GM12864 (cell line): ENCODE measurements around the gene SPATA6.
"Not testable (repeated sequence)": the region's sequence is repeated elsewhere in the genome, so short reads cannot be mapped to it uniquely, and the experiment has no call there.

Source experiments
- DNase-seq: peaks from one replicate; pipeline ENCODE4 v3.0.0-alpha.2; 2011; ENCODE audit warnings: low read depth
- H3K4me3 ChIP-seq: 2 replicates; pipeline ENCODE4 v1.5.1; 2011; ENCODE audit warnings: mild to moderate bottlenecking, low read depth, low read length, control low read depth
- TF ChIP-seq, protein P1 (sequence below): IDR thresholded peaks from 2 replicates; pipeline ENCODE4 v1.5.1; 2011; ENCODE audit warnings: low read depth, mild to moderate bottlenecking, moderate library complexity, low read length, control low read depth, inconsistent platforms; ENCODE audit errors: missing control alignments

SPATA6 gene

DNA sequence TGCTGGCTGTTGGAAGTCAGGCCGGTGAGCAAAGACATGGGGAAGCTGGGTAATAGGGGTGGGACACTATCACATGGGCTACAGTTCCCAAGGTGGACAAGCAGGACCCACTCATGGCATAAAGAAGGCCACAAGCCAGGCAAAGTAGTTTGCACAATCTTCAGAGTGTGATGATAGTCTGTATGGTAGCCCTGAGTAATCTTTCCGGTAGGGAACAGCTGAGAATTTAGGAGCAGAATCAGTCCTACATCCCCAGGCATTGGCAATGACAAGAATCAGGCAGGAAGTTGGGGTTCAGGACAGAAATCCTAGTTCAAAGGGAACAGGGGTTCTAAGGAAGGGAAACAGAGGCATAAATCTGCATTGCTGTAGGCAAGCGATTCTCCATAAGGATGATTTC lies 23.9 kb upstream of the SPATA6 start:
- TF ChIP-seq, protein P1, sequence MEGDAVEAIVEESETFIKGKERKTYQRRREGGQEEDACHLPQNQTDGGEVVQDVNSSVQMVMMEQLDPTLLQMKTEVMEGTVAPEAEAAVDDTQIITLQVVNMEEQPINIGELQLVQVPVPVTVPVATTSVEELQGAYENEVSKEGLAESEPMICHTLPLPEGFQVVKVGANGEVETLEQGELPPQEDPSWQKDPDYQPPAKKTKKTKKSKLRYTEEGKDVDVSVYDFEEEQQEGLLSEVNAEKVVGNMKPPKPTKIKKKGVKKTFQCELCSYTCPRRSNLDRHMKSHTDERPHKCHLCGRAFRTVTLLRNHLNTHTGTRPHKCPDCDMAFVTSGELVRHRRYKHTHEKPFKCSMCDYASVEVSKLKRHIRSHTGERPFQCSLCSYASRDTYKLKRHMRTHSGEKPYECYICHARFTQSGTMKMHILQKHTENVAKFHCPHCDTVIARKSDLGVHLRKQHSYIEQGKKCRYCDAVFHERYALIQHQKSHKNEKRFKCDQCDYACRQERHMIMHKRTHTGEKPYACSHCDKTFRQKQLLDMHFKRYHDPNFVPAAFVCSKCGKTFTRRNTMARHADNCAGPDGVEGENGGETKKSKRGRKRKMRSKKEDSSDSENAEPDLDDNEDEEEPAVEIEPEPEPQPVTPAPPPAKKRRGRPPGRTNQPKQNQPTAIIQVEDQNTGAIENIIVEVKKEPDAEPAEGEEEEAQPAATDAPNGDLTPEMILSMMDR = no peak
- DNase-seq = no peak
- H3K4me3 ChIP-seq = no peak overlapping the region

DNA sequence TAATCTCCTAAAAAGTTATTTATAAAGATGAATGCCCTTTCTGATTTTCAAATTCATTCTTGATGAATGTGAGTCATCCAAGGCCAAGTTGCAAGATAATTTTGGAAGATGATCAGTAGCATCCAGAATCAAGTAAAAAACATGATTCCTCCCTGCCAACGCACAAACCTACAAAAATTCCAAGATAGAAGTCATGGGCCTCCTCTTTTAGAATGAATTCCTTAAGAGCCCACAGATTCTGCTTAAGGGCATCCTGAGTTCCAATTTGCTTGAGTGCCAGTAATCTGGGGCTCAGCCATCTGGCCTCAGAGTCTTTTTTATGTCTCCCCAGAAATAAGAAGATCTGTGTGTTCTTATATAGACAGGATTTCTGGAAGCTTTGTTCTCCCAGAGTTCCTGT lies 23.2 kb upstream of the SPATA6 start:
- no peak overlapping the region for H3K4me3 ChIP-seq
- no peak for DNase-seq
- TF ChIP-seq, protein P1 = no peak

DNA sequence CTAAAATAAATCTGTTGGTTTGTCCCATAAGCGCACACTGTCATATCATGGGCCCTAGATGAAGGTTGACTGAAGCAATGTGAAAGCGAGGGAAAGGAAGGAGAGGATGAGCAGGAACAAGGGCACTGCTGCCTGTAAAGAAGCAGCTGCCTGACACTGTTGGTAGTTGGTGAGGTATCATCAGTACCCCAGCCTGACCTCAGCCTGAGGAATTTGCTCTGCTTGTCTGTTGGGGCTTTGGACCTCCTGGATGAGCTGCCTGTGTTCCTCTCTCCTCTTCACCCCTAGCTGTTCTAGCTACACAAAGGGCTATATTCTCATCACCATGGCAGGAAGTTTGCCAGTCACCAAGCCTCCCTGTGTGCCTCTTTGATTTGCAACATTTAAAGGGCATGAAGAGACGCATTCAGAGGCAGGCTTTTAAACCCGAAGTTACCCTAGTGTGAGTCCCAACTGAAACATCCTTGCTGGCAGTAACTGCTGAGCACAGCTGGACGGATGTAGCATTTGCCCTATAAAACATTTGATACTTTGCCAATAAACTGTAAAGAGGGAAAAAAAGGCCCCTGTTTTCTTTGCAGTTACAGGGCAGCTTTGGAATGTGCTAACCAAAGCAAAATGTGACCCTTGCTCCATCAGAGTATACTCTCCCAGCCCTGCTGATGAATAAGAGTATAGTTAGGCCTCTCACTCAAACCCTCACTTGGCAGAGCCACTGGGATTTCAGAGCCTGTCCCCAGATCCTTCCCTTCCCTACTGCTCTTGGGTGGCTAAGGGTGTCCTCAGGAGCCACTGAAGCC lies 22.2 kb upstream of the SPATA6 start:
- TF ChIP-seq, protein P1 = no peak
- no peak overlapping the region for H3K4me3 ChIP-seq
- DNase-seq = no peak

DNA sequence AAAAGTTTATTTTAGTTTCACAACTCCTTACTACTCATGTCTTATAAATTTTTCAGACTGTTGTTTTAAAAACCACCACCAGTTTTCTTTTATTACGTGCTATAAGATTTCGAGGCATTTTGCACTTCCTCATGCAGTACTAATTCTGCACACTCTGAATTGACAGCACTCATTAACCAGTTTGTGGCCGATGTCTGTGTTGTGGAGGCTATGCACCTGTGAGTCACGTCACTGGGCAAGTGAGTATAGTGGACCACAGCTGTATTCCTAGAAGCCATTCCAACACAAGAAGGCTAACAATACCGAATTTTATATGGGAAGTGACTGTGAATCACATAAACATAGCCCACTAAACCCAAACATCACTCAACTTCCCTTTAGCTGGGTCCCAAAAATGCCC lies 21.0 kb upstream of the SPATA6 start:
- TF ChIP-seq, protein P1 = no peak
- no peak for DNase-seq
- H3K4me3 ChIP-seq = no peak overlapping the region

DNA sequence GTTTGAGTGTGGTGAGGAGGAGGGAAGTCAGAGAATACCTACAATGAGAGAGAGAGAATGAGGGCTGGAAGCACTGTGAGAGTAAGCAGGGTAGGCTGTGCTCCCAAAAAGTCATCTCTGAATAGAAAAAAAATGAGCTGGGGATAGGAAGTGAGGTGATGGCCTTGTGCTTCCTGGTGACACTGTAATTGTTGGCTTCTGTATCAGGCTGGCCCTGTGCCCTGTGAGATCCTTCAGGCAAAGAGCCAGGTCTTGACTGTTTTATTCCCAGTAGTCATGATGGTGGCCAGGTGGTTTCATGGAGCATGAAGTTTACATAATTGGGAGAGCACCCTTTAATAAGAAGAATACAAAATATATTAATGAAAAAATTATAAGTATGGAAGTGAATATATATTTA lies 20.4 kb upstream of the SPATA6 start:
- TF ChIP-seq, protein P1 = no peak
- DNase-seq = no peak
- no peak overlapping the region for H3K4me3 ChIP-seq

DNA sequence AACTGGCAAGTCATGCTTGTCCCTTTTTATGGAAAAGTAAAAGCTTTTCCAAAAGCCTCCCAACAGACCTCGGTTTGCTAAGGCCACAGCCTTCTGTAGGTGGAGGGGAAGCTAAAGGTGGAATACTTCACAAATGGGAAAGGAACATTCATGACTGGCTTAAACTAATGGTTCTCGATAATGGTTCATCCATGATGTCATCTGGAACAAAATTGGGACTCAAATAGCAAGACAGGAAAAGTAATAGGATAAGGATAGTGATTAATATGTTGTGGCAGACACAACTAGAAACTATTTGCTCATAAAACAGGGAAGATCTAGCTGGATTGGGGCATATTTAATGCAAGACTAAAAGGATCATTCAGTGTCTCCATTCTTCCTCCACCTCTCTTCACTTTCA lies 16.7 kb upstream of the SPATA6 start:
- no peak for DNase-seq
- TF ChIP-seq, protein P1 = no peak

DNA sequence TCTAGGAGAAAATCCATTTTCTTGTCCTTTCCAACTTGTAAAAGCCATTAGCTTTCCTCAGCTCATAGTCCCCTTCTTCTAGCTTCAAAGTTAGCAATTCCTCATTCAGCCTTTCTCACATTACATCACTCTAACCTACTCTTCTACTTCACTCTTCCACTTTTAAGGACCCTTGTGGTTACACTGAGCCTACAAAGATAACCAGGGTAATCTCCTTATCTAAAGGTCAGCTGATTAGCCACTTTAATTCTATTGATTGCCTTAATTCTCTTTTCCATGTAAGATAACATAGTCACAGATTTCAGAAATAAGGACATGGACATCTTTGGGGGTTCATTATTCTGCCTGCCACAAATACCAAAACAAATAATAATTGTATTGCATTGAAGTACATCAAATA lies 8.5 kb upstream of the SPATA6 start:
- no peak for DNase-seq
- TF ChIP-seq, protein P1 = no peak
- no peak overlapping the region for H3K4me3 ChIP-seq

More for the DNA sequence above, 16.7 kb upstream of the SPATA6 start:
- H3K4me3 ChIP-seq = no peak overlapping the region

DNA sequence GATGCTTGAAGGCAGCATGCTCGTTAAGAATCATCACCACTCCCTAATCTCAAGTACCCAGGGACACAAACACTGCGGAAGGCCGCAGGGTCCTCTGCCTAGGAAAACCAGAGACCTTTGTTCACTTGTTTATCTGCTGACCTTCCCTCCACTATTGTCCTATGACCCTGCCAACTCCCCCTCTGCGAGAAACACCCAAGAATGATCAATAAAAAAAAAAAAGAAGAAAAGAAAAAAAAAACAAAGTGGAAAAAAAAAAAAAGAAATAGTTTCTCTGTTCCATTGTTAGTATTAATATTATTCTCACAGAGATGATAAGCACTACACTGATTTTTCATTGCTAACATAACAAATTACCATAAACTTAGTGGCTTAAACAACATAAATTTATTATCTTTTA lies 8.0 kb upstream of the SPATA6 start:
- H3K4me3 ChIP-seq = not testable (repeated sequence)

More for the DNA sequence above, 8.0 kb upstream of the SPATA6 start:
- DNase-seq = not testable (repeated sequence)
